ENCODE data around the gene HNF1A. TPM values are rescaled to one million over a fixed set of nuclear protein-coding genes. Genes with fewer than 3 reads are reported as not detected.

HNF1A gene
- total and polyA plus RNA-seq, 2 of the 4 experiments (the other 2 are of a cell fraction), result under 0.01 TPM; not detected in 1

DNA sequence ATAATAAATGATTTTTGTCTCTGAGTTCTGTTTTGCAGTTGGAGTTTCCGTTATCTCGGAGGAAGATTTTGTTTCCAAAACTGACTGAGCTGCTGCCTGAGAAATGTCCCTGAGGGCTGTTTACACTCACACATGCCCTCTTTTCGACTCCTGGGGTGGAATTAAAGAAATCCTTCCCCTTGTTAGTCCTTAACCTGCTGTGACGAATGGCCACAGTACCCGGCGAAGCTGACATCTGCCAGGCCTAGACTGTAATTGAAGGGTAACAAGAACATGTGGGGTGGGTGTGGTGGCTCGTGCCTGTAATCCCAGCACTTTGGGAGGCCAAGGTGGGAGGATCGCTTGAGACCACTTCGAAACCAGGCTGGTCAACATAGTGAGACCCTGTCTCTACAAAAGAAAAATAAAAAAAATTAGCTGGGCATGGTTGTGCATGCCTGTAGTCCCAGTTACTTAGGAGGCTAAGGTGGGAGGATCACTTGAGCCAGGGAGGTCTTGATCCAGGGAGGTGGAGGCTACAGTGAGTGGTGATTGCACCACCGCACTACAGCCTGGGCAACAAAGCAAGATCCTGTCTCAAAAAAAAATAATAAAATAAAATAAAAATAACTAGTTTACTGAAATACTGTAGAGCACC is 52.4 kb downstream of the HNF1A start:
- no peak overlapping the region for H2BK20ac ChIP-seq (ENCODE audit: low read depth, low read length)
- H3K36me3 ChIP-seq (ENCODE audit: control insufficient read depth, insufficient read depth, low read length), result no peaks in the 10 kb centered on the region
- ATAC-seq (ENCODE audit: low read depth) (no peak), DNase-seq (no peak)
- 0 out of 2 replicates have a peak, but pooled peaks cover 2% of the 10 kb centered on the region for H3K9me1 ChIP-seq (ENCODE audit: insufficient read depth, low read length)
- no peak overlapping the region for H4K5ac ChIP-seq (ENCODE audit: low read depth, low read length)
- no peak overlapping the region for H3K4me2 ChIP-seq (ENCODE audit: low read depth, low read length)
- H2BK15ac ChIP-seq (ENCODE audit: low read depth, low read length), result no peak overlapping the region
- H3K27ac ChIP-seq (ENCODE audit: insufficient read depth, low read length), result no peak overlapping the region
- intact Hi-C loops (cut with micrococcal nuclease) (no loop called here), in situ Hi-C loops (cut with MboI; ENCODE audit: low sequenced_read_pairs) (no loop called here), dilution Hi-C loops (cut with HindIII; ENCODE audit: low sequenced_read_pairs, unreplicated experiment) (no loop called here)
- no peak overlapping the region for H3K9ac ChIP-seq (ENCODE audit: low read depth, low read length)
- no peaks in the 10 kb centered on the region for H3K79me1 ChIP-seq (ENCODE audit: low read depth in 1 of 2, low read length in 2 of 2)
- ChIA-PET CTCF (interaction anchor here (0.6 kb wide), 1 partner anchor 99 kb away, joined by 3 read pairs; no protein-coding TSS in a partner anchor), POLR2A (ENCODE audit: unreplicated experiment) (no interaction called here)
- no peak overlapping the region for H3K4ac ChIP-seq (ENCODE audit: low read depth, low read length)
- H4K8ac ChIP-seq (ENCODE audit: low read depth in 2 of 2, low read length in 2 of 2), result no peak overlapping the region
- no peak overlapping the region for H3K18ac ChIP-seq (ENCODE audit: low read depth, low read length)
- H2AK9ac ChIP-seq (replicated peaks; ENCODE audit: low read depth, low read length, poor library complexity), result no peak overlapping the region
- H3K23ac ChIP-seq (ENCODE audit: low read depth, low read length), result no peak overlapping the region
- no peaks in the 10 kb centered on the region for H3K9me3 ChIP-seq (ENCODE audit: control insufficient read depth, insufficient read depth, low read length)
- TF ChIP-seq SMC3 (IDR thresholded peaks at IDR 0.05; ENCODE audit: low read depth, low read length) (no peak), MXI1 (IDR thresholded peaks at IDR 0.05; ENCODE audit: borderline replicate concordance, low read depth, low read length) (no peak), CHD1 (IDR thresholded peaks at IDR 0.05; ENCODE audit: low read depth, low read length) (no peak), RFX5 (IDR thresholded peaks at IDR 0.05; ENCODE audit: low read depth, low read length) (no peak), CEBPB (IDR thresholded peaks at IDR 0.05; ENCODE audit: low read depth, low read length) (no peak), MAFK (IDR thresholded peaks at IDR 0.05; ENCODE audit: low read depth, low read length) (no peak), FOS (IDR thresholded peaks at IDR 0.05; ENCODE audit: low read depth, low read length) (no peak), POLR2A (IDR thresholded peaks at IDR 0.05; ENCODE audit: low read depth, low read length) (no peak), RAD21 (IDR thresholded peaks at IDR 0.05; ENCODE audit: low read length) (no peak), RCOR1 (IDR thresholded peaks at IDR 0.05; ENCODE audit: insufficient replicate concordance, low read length) (no peak)
- TF ChIP-seq, protein P1, sequence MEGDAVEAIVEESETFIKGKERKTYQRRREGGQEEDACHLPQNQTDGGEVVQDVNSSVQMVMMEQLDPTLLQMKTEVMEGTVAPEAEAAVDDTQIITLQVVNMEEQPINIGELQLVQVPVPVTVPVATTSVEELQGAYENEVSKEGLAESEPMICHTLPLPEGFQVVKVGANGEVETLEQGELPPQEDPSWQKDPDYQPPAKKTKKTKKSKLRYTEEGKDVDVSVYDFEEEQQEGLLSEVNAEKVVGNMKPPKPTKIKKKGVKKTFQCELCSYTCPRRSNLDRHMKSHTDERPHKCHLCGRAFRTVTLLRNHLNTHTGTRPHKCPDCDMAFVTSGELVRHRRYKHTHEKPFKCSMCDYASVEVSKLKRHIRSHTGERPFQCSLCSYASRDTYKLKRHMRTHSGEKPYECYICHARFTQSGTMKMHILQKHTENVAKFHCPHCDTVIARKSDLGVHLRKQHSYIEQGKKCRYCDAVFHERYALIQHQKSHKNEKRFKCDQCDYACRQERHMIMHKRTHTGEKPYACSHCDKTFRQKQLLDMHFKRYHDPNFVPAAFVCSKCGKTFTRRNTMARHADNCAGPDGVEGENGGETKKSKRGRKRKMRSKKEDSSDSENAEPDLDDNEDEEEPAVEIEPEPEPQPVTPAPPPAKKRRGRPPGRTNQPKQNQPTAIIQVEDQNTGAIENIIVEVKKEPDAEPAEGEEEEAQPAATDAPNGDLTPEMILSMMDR (conservative IDR thresholded peaks at IDR 0.05; ENCODE audit: low read depth, low read length), result no peak
- no peak overlapping the region for H4K91ac ChIP-seq (ENCODE audit: insufficient read depth, low read depth, low read length)
- no peak overlapping the region for H2BK5ac ChIP-seq (ENCODE audit: low read depth, low read length, poor library complexity, severe bottlenecking)
- H2BK120ac ChIP-seq (ENCODE audit: low read depth, low read length), result no peak overlapping the region
- H3K4me3 ChIP-seq (ENCODE audit: insufficient read depth, low read depth, low read length), result no peak overlapping the region
- H4K20me1 ChIP-seq (ENCODE audit: insufficient read depth, low read length), result no peaks in the 10 kb centered on the region
- BruUV-seq (replicated peaks), result no TSS peak
- no peak overlapping the region for H2AFZ ChIP-seq (replicated peaks; ENCODE audit: low read length, poor library complexity)
- H3K4me1 ChIP-seq (ENCODE audit: control insufficient read depth, insufficient read depth, low read length), result no peaks in the 10 kb centered on the region
- no peak overlapping the region for H3K14ac ChIP-seq (replicated peaks; ENCODE audit: low read depth, low read length)
- no peak overlapping the region for H2AK5ac ChIP-seq (ENCODE audit: low read depth, low read length)
- no peak overlapping the region for H3K56ac ChIP-seq (ENCODE audit: extremely low read depth, insufficient read depth, low read length)
- no CpG with 5 or more reads among the region's 10 CpGs for WGBS, 2 experiments (ENCODE audit: extremely low coverage in 2 of 2, insufficient read length in 1 of 2)
- peaks cover 13% of the 10 kb centered on the region for H3K27me3 ChIP-seq (ENCODE audit: control insufficient read depth, insufficient read depth, low read length)

Measured in IMR-90 (cell line).